ENCODE data around the gene TRAM2. TPM values are rescaled to one million over a fixed set of nuclear protein-coding genes. Genes with fewer than 3 reads are reported as not detected.

TRAM2 gene
- total and polyA plus RNA-seq, 2 of the 8 experiments (the other 6 are each of a cell fraction or from before 2014, with no cell fraction given): 9.0 to 21.4 TPM

GRCh38 chr6:52620055-52620905, 43.4 kb upstream of the TRAM2 start:
- H3K79me2 ChIP-seq (ENCODE audit: control insufficient read depth in 1 of 2, insufficient read depth in 2 of 2, low read length in 2 of 2): no peaks in the 10 kb centered on the region
- H3K36me3 ChIP-seq (ENCODE audit: control insufficient read depth in 2 of 4, insufficient read depth in 4 of 4, low read length in 3 of 4): no peaks in the 10 kb centered on the region
- H3K4ac ChIP-seq (replicated peaks; ENCODE audit: insufficient read length, low read depth, low read length): no peak overlapping the region
- no peaks in the 10 kb centered on the region for H4K20me1 ChIP-seq (replicated peaks in 1 of 2; ENCODE audit: control insufficient read depth in 1 of 2, insufficient read depth in 2 of 2, low read length in 2 of 2)
- H3K23ac ChIP-seq (ENCODE audit: insufficient read length): no peak overlapping the region
- no peak overlapping the region for H4K8ac ChIP-seq (ENCODE audit: extremely low read depth, insufficient read depth, low read length)
- no peak overlapping the region for H4K91ac ChIP-seq (replicated peaks; ENCODE audit: insufficient read length, low read length)
- TF ChIP-seq RAD21 (IDR thresholded peaks at IDR 0.05 in 1 of 2, conservative IDR thresholded peaks at IDR 0.05 in 1 of 2; ENCODE audit: low read depth in 2 of 2, low read length in 2 of 2): no peak
- no peak for TF ChIP-seq RBBP5 (IDR thresholded peaks at IDR 0.05; ENCODE audit: borderline replicate concordance, low read depth, low read length)
- no peak for TF ChIP-seq PHF8 (conservative IDR thresholded peaks at IDR 0.05; ENCODE audit: low read depth, low read length)
- TF ChIP-seq SP1 (IDR thresholded peaks at IDR 0.05; ENCODE audit: low read depth, low read length): no peak
- TF ChIP-seq GTF2F1 (IDR thresholded peaks at IDR 0.05; ENCODE audit: borderline replicate concordance, low read depth, low read length): no peak
- no peak for TF ChIP-seq POU5F1 (IDR thresholded peaks at IDR 0.05; ENCODE audit: low read depth, low read length)
- TF ChIP-seq JUN (IDR thresholded peaks at IDR 0.05; ENCODE audit: low read depth, low read length): no peak
- H2AK5ac ChIP-seq (ENCODE audit: low read depth, low read length): no peak overlapping the region
- H2AFZ ChIP-seq (ENCODE audit: low read length): peak overlapping the region; percentile 63
- H2BK15ac ChIP-seq (ENCODE audit: low read length): no peak overlapping the region
- no peak overlapping the region for H2BK5ac ChIP-seq (ENCODE audit: low read depth, low read length)
- H2BK20ac ChIP-seq (ENCODE audit: low read length): no peak overlapping the region
- no peak overlapping the region for H2BK12ac ChIP-seq (ENCODE audit: low read depth, low read length)
- no peaks in the 10 kb centered on the region for H3K79me1 ChIP-seq (ENCODE audit: low read depth, low read length)
- H3K9ac ChIP-seq (replicated peaks in 1 of 4; ENCODE audit: extremely low read depth in 1 of 4, low read depth in 3 of 4, low read length in 3 of 4): no peak overlapping the region
- no peaks in the 10 kb centered on the region for H3K27me3 ChIP-seq (replicated peaks in 1 of 4; ENCODE audit: control insufficient read depth in 3 of 4, extremely low read depth in 1 of 4, insufficient read depth in 3 of 4, low read length in 3 of 4)
- H3K56ac ChIP-seq (replicated peaks; ENCODE audit: insufficient read length, low read depth, low read length): no peak overlapping the region
- H3K23me2 ChIP-seq (ENCODE audit: low read depth, low read length): no peaks in the 10 kb centered on the region; the same call in 1 of the 2 replicates
- H3K14ac ChIP-seq (ENCODE audit: insufficient read length): no peak overlapping the region
- H3K4me2 ChIP-seq (ENCODE audit: insufficient read depth in 1 of 2, low read depth in 2 of 2, low read length in 2 of 2): no peak overlapping the region
- H3K9me3 ChIP-seq (ENCODE audit: insufficient read depth in 2 of 2, low read depth in 1 of 2, low read length in 1 of 2): no peaks in the 10 kb centered on the region
- WGBS, 2 experiments (ENCODE audit: extremely low coverage in 1 of 2, insufficient coverage in 1 of 2, insufficient read length in 1 of 2, insufficient replicate concordance in 2 of 2, low coverage in 1 of 2, low lambda C conversion rate in 2 of 2, missing lambda C conversion rate in 1 of 2): 92% methylated on average over 2 of the region's 2 CpGs; no CpG with 5 or more reads in 1 of the 2 experiments
- no peaks in the 10 kb centered on the region for H3K4me1 ChIP-seq (replicated peaks in 1 of 4; ENCODE audit: control insufficient read depth in 3 of 4, insufficient read depth in 4 of 4, low read length in 3 of 4)
- H4K5ac ChIP-seq (ENCODE audit: insufficient read length, low read depth, low read length): no peak overlapping the region
- POLR2A ChIA-PET (ENCODE audit: partially characterized antibody): no interaction called here
- no peak overlapping the region for H2BK120ac ChIP-seq (replicated peaks; ENCODE audit: low read depth, low read length)
- no peak overlapping the region for H3K18ac ChIP-seq (ENCODE audit: extremely low read depth, low read length)
- no peak overlapping the region for H3K27ac ChIP-seq (ENCODE audit: low read depth, low read length)
- no peak overlapping the region for H3K4me3 ChIP-seq (ENCODE audit: extremely low read depth in 1 of 4, insufficient read depth in 2 of 4, low read depth in 3 of 4, low read length in 4 of 4)
- CTCF ChIA-PET (ENCODE audit: partially characterized antibody): no interaction called here
- no peak for DNase-seq (ENCODE audit: low read depth in 1 of 2, low spot score in 2 of 2)
- no peak for FAIRE-seq
